Activated effector memory CD4-positive, alpha-beta T cell treated with anti-CD3 and anti-CD28 coated beads, Interleukin-2, amount 50 U/mL, for 16 hours (primary cell): ENCODE data around the gene RGS12.
A peak's percentile ranks its signal among the peaks of the same experiment; 100 is the strongest.

ENCODE experiments used
- DNase-seq: peaks from one replicate; pipeline ENCODE4 v3.0.0-alpha.2; 2020

RGS12 gene, protein sequence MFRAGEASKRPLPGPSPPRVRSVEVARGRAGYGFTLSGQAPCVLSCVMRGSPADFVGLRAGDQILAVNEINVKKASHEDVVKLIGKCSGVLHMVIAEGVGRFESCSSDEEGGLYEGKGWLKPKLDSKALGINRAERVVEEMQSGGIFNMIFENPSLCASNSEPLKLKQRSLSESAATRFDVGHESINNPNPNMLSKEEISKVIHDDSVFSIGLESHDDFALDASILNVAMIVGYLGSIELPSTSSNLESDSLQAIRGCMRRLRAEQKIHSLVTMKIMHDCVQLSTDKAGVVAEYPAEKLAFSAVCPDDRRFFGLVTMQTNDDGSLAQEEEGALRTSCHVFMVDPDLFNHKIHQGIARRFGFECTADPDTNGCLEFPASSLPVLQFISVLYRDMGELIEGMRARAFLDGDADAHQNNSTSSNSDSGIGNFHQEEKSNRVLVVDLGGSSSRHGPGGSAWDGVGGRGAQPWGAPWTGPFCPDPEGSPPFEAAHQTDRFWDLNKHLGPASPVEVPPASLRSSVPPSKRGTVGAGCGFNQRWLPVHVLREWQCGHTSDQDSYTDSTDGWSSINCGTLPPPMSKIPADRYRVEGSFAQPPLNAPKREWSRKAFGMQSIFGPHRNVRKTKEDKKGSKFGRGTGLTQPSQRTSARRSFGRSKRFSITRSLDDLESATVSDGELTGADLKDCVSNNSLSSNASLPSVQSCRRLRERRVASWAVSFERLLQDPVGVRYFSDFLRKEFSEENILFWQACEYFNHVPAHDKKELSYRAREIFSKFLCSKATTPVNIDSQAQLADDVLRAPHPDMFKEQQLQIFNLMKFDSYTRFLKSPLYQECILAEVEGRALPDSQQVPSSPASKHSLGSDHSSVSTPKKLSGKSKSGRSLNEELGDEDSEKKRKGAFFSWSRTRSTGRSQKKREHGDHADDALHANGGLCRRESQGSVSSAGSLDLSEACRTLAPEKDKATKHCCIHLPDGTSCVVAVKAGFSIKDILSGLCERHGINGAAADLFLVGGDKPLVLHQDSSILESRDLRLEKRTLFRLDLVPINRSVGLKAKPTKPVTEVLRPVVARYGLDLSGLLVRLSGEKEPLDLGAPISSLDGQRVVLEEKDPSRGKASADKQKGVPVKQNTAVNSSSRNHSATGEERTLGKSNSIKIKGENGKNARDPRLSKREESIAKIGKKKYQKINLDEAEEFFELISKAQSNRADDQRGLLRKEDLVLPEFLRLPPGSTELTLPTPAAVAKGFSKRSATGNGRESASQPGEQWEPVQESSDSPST (N-terminal part only)

DNA sequence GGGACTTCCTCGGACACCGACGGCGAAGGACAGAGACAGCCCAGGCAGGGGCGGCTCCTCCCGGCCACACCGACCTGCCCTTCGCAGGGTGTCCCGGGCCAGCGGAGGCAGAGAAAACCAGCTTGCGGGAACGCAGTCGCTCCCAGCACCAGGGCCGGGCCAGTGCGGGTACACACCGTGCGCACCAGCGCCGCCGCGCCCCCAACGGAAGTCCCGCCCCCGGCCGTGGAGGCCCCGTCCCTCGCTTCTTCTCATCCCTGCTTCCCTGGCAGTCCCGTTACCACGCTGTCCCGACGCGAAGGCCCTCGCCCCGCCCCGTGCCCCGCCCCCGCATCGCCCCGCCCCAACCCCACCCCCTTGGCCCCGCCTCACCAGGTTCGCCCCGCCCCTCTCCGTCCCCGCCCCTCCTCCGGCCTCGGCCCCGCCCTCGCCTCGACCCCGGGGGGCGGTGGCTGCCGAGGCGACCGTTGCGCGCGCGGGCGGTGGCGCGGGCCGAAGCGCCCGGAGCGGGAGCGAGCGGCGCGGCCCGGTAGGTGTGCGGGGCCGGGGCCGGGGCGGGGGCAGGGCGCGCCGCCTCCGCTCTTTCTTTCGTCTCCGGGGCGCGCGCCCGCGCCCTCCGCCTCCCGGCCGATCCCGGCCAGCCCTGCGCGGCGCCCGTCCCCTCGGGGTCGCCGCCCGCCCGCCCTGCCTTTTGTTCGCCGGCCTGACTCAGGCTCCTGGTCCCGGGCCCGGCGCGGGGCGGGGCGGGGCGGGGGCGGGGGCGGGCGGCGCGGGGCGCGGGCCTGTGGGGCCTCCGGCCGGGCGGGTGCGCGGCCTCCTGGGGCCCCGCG is at the start of gene RGS12:
Gene RGS12, plus strand, starts transcription at position 451 of the 830 bp plus-strand sequence. CDS start 23,150 bp downstream, outside the sequence.
- DNase-seq, result peak; percentile 95

DNA sequence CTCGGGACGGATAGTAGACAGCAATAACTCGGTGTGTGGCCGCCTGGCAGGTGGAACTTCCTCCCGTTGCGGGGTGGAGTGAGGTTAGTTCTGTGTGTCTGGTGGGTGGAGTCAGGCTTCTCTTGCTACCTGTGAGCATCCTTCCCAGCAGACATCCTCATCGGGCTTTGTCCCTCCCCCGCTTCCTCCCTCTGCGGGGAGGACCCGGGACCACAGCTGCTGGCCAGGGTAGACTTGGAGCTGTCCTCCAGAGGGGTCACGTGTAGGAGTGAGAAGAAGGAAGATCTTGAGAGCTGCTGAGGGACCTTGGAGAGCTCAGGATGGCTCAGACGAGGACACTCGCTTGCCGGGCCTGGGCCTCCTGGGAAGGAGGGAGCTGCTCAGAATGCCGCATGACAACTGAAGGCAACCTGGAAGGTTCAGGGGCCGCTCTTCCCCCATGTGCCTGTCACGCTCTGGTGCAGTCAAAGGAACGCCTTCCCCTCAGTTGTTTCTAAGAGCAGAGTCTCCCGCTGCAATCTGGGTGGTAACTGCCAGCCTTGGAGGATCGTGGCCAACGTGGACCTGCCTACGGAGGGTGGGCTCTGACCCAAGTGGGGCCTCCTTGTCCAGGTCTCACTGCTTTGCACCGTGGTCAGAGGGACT is 49.6 kb upstream of the RGS12 start:
- DNase-seq, result no peak

DNA sequence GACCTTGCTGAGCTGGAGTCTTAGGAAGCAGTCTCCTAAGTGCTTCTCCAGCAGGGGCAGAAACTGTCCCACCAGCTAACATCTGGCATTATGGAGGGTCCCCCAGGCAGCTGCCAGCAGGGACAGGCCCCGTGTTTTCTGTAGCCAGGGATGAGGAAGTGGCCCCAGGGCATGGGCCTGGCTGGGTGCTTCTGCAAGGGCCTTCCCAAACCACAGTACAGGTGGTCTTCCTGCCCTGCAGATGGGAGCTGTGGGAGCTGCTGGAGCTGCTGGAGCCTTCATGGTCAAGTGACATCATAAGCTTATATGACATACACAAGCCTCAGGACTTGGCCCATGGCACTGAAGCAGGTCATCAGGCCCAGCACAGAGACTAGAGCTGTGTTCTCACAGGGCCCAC is 48.8 kb upstream of the RGS12 start:
- no peak for DNase-seq

DNA sequence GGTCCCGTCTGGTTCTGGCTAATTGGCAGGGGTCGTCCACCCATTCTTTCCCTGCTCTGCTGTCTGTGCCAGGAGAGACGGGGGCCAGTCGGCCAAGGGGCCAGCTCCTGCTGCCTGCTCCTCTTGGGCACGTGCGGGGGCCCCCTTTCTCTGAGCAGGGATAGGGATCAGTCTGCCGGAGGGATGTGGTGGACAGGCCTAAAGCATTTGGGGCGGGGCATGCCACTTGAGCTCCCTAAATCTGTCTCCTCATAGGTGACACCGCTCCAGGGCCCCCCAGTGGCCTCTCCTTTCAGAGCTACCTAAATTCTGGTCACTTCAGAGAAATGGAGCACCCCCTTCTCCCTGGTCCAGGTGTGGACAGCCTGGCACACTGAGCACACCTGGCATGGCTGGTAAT is 48.1 kb upstream of the RGS12 start:
- no peak for DNase-seq

- no peak for DNase-seq
Measured at GRCh38 chr4:3245676-3246075, 47.1 kb upstream of the RGS12 start.

GRCh38 chr4:3246458-3247398 is 46.1 kb upstream of the RGS12 start:
- no peak for DNase-seq

- no peak for DNase-seq
Measured at GRCh38 chr4:3247399-3248177, 45.2 kb upstream of the RGS12 start.

DNA sequence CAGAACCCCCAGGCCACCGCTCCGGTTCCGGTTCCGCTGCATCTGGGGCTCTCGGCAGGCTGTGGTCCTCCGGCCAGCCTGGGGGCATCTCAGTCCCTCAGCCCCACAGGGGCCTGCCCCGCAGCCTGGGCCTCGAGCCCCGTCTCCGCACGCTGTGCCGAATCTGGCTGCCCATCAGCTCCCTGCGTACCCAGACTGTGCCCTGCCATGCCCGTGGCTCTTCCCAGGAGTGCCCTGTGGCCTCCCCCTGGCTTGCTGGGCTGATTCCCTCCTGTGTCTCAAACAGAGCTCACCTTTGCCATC is 44.7 kb upstream of the RGS12 start:
- DNase-seq, result no peak

- no peak for DNase-seq
Measured at GRCh38 chr4:3248811-3249661, 43.8 kb upstream of the RGS12 start, which contains the start of gene MSANTD1. MSANTD1 (plus strand) TSS chr4:3249159; CDS start chr4:3249223, 64 bp downstream.

DNA sequence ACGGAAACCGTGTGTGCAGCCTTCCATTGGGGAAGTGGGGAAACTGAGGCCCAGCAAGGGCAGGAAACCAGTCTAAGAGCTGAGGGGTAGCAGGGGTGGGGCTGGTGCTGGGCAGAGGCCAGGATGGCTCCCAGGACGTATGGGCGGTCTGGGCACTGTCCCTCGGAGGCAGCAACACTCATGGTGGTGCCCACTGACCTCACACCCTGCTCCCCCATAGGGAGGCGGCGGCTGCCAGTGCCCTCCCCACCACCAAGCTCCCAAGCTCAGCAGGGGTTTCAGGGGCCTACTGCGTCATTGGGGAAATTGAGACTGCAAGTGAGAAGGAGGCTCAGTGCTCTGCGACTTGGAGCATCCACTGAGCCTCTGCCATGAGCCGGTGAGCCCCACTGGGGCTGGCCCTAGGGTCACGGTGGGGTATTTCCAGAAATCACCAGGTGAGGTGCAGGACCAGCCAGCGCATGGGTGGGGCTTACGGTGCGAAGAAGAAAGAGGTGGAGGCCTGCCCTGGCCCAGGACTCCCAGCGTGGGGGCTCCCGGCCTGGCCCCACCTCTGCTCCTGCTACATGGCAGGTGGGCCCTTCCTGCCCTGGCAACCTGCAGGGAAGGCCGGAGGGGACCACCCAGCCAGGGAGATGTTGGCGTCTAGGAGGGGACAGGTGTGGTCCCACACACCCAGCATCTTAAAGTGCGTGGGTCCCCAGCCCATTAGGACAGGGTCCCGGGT is 42.9 kb upstream of the RGS12 start:
- no peak for DNase-seq

DNA sequence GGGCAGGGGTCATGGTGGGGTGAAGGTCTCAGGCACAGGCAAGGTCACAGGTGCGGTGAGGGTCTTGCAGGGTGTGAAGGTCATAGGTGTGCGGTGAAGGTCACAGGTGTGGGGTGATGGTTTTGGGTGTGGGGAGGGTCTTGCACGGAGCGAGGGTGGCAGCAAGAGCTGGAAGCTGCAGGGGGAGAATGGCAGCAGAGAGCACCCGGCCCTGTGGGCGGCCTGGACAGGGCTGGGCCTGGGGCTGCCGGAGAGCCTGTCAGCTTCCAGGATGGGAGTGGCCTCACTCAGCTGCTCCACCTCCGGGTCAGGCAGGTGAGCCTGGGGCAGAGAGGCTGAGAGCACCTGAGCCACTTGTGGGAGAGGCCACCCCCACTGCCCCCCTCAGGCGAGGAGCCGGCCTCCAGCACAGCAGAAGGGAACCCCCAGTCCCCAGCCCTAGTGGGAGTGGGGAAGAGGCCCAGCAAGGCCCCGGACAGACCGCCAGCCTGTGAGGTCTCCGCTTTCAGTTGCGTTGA is 42.3 kb upstream of the RGS12 start:
- DNase-seq, result no peak

DNA sequence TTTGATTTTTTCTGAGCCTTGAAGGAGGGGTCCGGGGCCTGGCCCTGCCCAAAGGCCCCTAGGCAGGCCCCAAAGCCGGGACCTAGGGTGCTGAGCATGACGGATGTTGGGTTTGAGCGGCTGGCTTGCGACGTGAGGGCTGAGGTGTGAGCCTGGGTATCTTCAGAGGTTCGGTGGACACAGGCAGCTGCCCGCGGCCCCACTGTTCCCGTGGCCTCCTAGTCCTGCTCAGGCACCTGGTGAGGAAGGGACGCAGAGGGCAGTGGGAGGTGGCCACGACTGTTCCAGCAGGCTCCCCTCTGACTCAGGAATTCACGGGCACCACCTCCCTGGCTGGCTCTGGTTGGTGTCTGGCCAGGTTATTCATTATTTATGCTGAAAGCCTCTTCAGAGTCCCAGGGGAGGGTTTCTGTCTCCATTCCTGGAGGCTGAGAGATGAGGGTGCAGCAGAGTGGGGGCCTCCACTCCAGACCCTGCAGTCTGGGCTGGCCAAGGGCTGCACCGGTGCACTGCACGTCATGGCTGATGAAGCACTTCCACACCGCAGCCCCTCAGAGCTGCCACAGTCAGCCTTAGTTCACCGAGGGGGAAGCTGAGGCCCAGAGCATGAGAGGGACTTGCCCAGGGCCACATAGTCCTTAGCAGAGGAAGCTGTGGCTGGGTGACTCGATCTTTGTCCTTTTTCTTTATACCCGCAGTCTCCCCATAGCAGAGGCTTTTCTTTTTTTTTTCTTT is 41.7 kb upstream of the RGS12 start:
- no peak for DNase-seq

- peak; percentile 47 for DNase-seq
Measured at GRCh38 chr4:3251691-3252479, 40.9 kb upstream of the RGS12 start.

- no peak for DNase-seq
Measured at GRCh38 chr4:3252480-3252828, 40.4 kb upstream of the RGS12 start.

GRCh38 chr4:3252831-3253641 is 39.8 kb upstream of the RGS12 start:
- peak; percentile 44 for DNase-seq
